NCI-H187 treated with DMSO at 0.1 percent for 48 hours (cell line): ENCODE measurements around the gene FKBP1B.
"Not testable (repeated sequence)": the region's sequence is repeated elsewhere in the genome, so short reads cannot be mapped to it uniquely, and the experiment has no call there.

ENCODE experiments used
- DNase-seq: peaks from one replicate; lab custom pipeline; 2025; lab: John Stamatoyannopoulos, UW

FKBP1B gene

GRCh38 chr2:24072259-24072658 is 22.7 kb downstream of the FKBP1B start:
- no peak for DNase-seq

GRCh38 chr2:24073816-24074215 is 24.3 kb downstream of the FKBP1B start:
- no peak for DNase-seq

GRCh38 chr2:24075259-24075658 is 25.7 kb downstream of the FKBP1B start:
- DNase-seq = no peak

GRCh38 chr2:24075915-24076848 is 26.6 kb downstream of the FKBP1B start, which contains the start of gene SF3B6:
Gene SF3B6 (minus strand): TSS chr2:24076326. CDS start chr2:24076229, 97 bp downstream.
- peak; percentile 99 for DNase-seq

GRCh38 chr2:24076849-24077534 is 27.5 kb downstream of the FKBP1B start:
- DNase-seq = no peak

- DNase-seq = no peak
Measured at GRCh38 chr2:24077535-24077877, 28.0 kb downstream of the FKBP1B start.

GRCh38 chr2:24077879-24078278 is 28.3 kb downstream of the FKBP1B start:
- no peak for DNase-seq

- DNase-seq = peak; percentile 45
Measured at GRCh38 chr2:24080701-24081100, 31.2 kb downstream of the FKBP1B start.

GRCh38 chr2:24082787-24083566 is 33.4 kb downstream of the FKBP1B start:
- DNase-seq = no peak

- no peak for DNase-seq
Measured at GRCh38 chr2:24083567-24084385, 34.2 kb downstream of the FKBP1B start.

- DNase-seq = no peak
Measured at GRCh38 chr2:24084386-24085199, 35.1 kb downstream of the FKBP1B start, which contains the start of gene TP53I3. Gene TP53I3 (minus strand): TSS chr2:24084834. CDS start chr2:24084326, 508 bp downstream.

GRCh38 chr2:24085200-24085489 is 35.6 kb downstream of the FKBP1B start:
- no peak for DNase-seq

GRCh38 chr2:24086241-24086640 is 36.7 kb downstream of the FKBP1B start:
- no peak for DNase-seq

GRCh38 chr2:24087032-24087431 is 37.5 kb downstream of the FKBP1B start:
- no peak for DNase-seq

- no peak for DNase-seq
Measured at GRCh38 chr2:24088821-24089359, 39.3 kb downstream of the FKBP1B start.

GRCh38 chr2:24093270-24093669 is 43.7 kb downstream of the FKBP1B start:
- not testable (repeated sequence) for DNase-seq

- not testable (repeated sequence) for DNase-seq
Measured at GRCh38 chr2:24095171-24095677, 45.7 kb downstream of the FKBP1B start.

GRCh38 chr2:24100732-24101131 is 51.2 kb downstream of the FKBP1B start:
- DNase-seq = not testable (repeated sequence)

- DNase-seq = no peak
Measured at GRCh38 chr2:24101992-24102391, 52.5 kb downstream of the FKBP1B start.

GRCh38 chr2:24102677-24103076 is 53.1 kb downstream of the FKBP1B start:
- DNase-seq = no peak
